ENCODE measurements around the gene FCRL4.

GRCh38 chr1:157539568-157539967 is 58.3 kb downstream of the FCRL4 start:
- TF ChIP-seq, protein P1, sequence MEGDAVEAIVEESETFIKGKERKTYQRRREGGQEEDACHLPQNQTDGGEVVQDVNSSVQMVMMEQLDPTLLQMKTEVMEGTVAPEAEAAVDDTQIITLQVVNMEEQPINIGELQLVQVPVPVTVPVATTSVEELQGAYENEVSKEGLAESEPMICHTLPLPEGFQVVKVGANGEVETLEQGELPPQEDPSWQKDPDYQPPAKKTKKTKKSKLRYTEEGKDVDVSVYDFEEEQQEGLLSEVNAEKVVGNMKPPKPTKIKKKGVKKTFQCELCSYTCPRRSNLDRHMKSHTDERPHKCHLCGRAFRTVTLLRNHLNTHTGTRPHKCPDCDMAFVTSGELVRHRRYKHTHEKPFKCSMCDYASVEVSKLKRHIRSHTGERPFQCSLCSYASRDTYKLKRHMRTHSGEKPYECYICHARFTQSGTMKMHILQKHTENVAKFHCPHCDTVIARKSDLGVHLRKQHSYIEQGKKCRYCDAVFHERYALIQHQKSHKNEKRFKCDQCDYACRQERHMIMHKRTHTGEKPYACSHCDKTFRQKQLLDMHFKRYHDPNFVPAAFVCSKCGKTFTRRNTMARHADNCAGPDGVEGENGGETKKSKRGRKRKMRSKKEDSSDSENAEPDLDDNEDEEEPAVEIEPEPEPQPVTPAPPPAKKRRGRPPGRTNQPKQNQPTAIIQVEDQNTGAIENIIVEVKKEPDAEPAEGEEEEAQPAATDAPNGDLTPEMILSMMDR (IDR thresholded peaks at IDR 0.05), result no peak
- TF ChIP-seq POLR2A (IDR thresholded peaks at IDR 0.05), result no peak

All from heart left ventricle (tissue), 13 donors.